ENCODE results near the gene THAP4. TPM values are rescaled to one million over a fixed set of nuclear protein-coding genes. Genes with fewer than 3 reads are reported as not detected.

The THAP4 gene
- total RNA-seq, 1 experiment from 2014 or later, result 88.6 TPM

DNA sequence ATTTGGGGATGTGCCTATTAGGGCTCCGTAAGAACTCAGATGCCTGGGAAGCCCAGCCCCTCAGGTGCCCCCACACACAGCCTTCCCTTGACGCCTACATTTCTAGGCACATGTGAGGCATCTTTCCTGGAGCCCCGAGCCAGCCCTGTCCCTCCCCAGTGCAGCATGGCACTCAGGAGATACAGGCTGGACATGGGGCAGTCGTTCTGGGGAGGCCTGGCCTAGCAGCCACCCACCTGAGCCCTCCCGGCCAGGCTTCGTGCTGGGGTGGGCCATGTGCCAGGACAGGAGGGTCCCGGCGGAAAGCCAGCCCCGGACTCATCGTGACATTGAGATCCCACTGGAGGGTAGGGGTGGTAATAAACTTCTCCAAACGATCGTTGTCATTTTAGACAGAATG, 63.2 kb downstream of the THAP4 start:
- H3K27me3 Mint-ChIP-seq (ENCODE audit: low read depth), result peaks cover 11% of the 10 kb centered on the region
- no peak overlapping the region for H3K27ac Mint-ChIP-seq

More for the DNA sequence above, 63.2 kb downstream of the THAP4 start:
- no peak overlapping the region for H3K4me3 Mint-ChIP-seq
- H3K4me1 Mint-ChIP-seq, result peaks cover 16% of the 10 kb centered on the region
- no peak for ATAC-seq
- POLR2A ChIA-PET, result no interaction called here
- H3K36me3 Mint-ChIP-seq, result peaks cover 14% of the 10 kb centered on the region; the same call in 1 of the 2 replicates
- TF ChIP-seq ATF1 (CRISPR knock-in tag; IDR thresholded peaks at IDR 0.05) (no peak), SMAD4 (CRISPR knock-in tag; IDR thresholded peaks at IDR 0.05) (no peak), NR1H2 (CRISPR knock-in tag; IDR thresholded peaks at IDR 0.05) (no peak), USF1 (CRISPR knock-in tag; IDR thresholded peaks at IDR 0.05) (no peak), AR (CRISPR knock-in tag; IDR thresholded peaks at IDR 0.05) (no peak), TCF7 (CRISPR knock-in tag; IDR thresholded peaks at IDR 0.05; ENCODE audit: low read depth) (no peak), OVOL2 (CRISPR knock-in tag; IDR thresholded peaks at IDR 0.05; ENCODE audit: borderline replicate concordance) (no peak), ZNF532 (CRISPR knock-in tag; IDR thresholded peaks at IDR 0.05; ENCODE audit: borderline replicate concordance) (no peak), CREB1 (CRISPR knock-in tag; IDR thresholded peaks at IDR 0.05) (no peak), NR2C2 (CRISPR knock-in tag; IDR thresholded peaks at IDR 0.05) (no peak), ZNF416 (CRISPR knock-in tag; IDR thresholded peaks at IDR 0.05) (no peak), ZMAT4 (CRISPR knock-in tag; IDR thresholded peaks at IDR 0.05) (no peak), ERG (CRISPR knock-in tag; IDR thresholded peaks at IDR 0.05) (no peak), MYBL2 (CRISPR knock-in tag; IDR thresholded peaks at IDR 0.05) (no peak), GTF2I (CRISPR knock-in tag; conservative IDR thresholded peaks at IDR 0.05) (no peak), JUN (CRISPR knock-in tag; IDR thresholded peaks at IDR 0.05) (no peak), ATF6 (CRISPR knock-in tag; IDR thresholded peaks at IDR 0.05) (no peak)
- TF ChIP-seq, protein P1, sequence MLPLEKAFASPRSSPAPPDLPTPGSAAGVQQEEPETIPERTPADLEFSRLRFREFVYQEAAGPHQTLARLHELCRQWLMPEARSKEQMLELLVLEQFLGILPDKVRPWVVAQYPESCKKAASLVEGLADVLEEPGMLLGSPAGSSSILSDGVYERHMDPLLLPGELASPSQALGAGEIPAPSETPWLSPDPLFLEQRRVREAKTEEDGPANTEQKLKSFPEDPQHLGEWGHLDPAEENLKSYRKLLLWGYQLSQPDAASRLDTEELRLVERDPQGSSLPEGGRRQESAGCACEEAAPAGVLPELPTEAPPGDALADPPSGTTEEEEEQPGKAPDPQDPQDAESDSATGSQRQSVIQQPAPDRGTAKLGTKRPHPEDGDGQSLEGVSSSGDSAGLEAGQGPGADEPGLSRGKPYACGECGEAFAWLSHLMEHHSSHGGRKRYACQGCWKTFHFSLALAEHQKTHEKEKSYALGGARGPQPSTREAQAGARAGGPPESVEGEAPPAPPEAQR (CRISPR knock-in tag; IDR thresholded peaks at IDR 0.05), result no peak
- TF ChIP-seq, protein P2, sequence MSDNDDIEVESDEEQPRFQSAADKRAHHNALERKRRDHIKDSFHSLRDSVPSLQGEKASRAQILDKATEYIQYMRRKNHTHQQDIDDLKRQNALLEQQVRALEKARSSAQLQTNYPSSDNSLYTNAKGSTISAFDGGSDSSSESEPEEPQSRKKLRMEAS (CRISPR knock-in tag; IDR thresholded peaks at IDR 0.05), result no peak
- TF ChIP-seq, protein P3, sequence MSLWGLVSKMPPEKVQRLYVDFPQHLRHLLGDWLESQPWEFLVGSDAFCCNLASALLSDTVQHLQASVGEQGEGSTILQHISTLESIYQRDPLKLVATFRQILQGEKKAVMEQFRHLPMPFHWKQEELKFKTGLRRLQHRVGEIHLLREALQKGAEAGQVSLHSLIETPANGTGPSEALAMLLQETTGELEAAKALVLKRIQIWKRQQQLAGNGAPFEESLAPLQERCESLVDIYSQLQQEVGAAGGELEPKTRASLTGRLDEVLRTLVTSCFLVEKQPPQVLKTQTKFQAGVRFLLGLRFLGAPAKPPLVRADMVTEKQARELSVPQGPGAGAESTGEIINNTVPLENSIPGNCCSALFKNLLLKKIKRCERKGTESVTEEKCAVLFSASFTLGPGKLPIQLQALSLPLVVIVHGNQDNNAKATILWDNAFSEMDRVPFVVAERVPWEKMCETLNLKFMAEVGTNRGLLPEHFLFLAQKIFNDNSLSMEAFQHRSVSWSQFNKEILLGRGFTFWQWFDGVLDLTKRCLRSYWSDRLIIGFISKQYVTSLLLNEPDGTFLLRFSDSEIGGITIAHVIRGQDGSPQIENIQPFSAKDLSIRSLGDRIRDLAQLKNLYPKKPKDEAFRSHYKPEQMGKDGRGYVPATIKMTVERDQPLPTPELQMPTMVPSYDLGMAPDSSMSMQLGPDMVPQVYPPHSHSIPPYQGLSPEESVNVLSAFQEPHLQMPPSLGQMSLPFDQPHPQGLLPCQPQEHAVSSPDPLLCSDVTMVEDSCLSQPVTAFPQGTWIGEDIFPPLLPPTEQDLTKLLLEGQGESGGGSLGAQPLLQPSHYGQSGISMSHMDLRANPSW (CRISPR knock-in tag; conservative IDR thresholded peaks at IDR 0.05; ENCODE audit: low read depth), result no peak
- no peak for DNase-seq (ENCODE audit: low spot score)
- CTCF ChIA-PET, result no interaction called here
- H3K9me3 Mint-ChIP-seq, result 0 out of 2 replicates have a peak, but pooled peaks cover 3% of the 10 kb centered on the region

Measured in WTC11 (cell line).